WTC11 (cell line): Measurements from ENCODE around the gene PTEN.

Experiments used
- AFF4 ChIP-seq: sonication (generic); formaldehyde crosslinking; IDR thresholded peaks from 2 replicates; pipeline ENCODE4 v1.8.1; 2023; ENCODE audit warnings: mild to moderate bottlenecking, missing genetic modification reagents, borderline replicate concordance
- ATF2 ChIP-seq: sonication (generic); formaldehyde crosslinking; IDR thresholded peaks from 2 replicates; pipeline ENCODE4 v1.8.1; 2022; ENCODE audit warnings: low read depth, missing genetic modification reagents, borderline replicate concordance
- CBFB ChIP-seq: sonication (generic); formaldehyde crosslinking; IDR thresholded peaks from 2 replicates; pipeline ENCODE4 v1.8.1; 2022; ENCODE audit warnings: mild to moderate bottlenecking, low read depth, missing genetic modification reagents
- CTCF ChIP-seq: fragments of 200-600 bp; IDR thresholded peaks from 2 replicates; pipeline ENCODE4 v1.8.0; 2022; ENCODE audit warnings: antibody characterized with exemption
- EMX1 ChIP-seq: fragments of 250-450 bp; sonication (Bioruptor Pico); IDR thresholded peaks from 2 replicates; pipeline ENCODE4 v1.8.0; 2021; ENCODE audit warnings: mild to moderate bottlenecking
- HMGXB4 ChIP-seq: sonication (generic); formaldehyde crosslinking; IDR thresholded peaks from 2 replicates; pipeline ENCODE4 v1.8.1; 2023; ENCODE audit warnings: mild to moderate bottlenecking, moderate library complexity, missing genetic modification reagents
- RORB ChIP-seq: fragments of 250-450 bp; sonication (Bioruptor Pico); IDR thresholded peaks from 2 replicates; pipeline ENCODE4 v1.9.0; 2021; ENCODE audit warnings: mild to moderate bottlenecking

- TF ChIP-seq RORB (CRISPR knock-in tag) (no peak), CTCF (no peak), CBFB (no peak), EMX1 (CRISPR knock-in tag) (no peak), HMGXB4 (CRISPR knock-in tag) (no peak), ATF2 (CRISPR knock-in tag) (no peak), AFF4 (CRISPR knock-in tag) (no peak)
Measured at GRCh38 chr10:87913156-87913921, 49.9 kb downstream of the PTEN start.
